HCT116 (cell line): ENCODE results near the gene RND2. TPM values are rescaled to one million over a fixed set of nuclear protein-coding genes. Genes with fewer than 3 reads are reported as not detected.
"Not testable (repeated sequence)": the region's sequence is repeated elsewhere in the genome, so short reads cannot be mapped to it uniquely, and the experiment has no call there.

Source experiments
- ATAC-seq: fragments of 200-7000 bp; cut with Tn5 transposase; 2 replicates; pipeline ENCODE4 v1.9.1; 2020; ENCODE audit warnings: mild to moderate bottlenecking, moderate library complexity
- BruUV-seq: library from RNA; stranded (reverse); fragments of 400-500 nt; replicated peaks from 2 replicates; lab custom pipeline; 2021; lab: Mats Ljungman, UMichigan
- CTCF ChIA-PET: fragments of 300-600 bp; sonication (Branson Sonifier 250); formaldehyde crosslinking; loops from one replicate; lab custom pipeline; 2021; ENCODE audit warnings: antibody characterized with exemption; lab: Charles Lee
- POLR2A ChIA-PET: fragments of 300-600, 350-600 bp; sonication (Branson Sonifier 250); formaldehyde crosslinking; loops from one replicate; lab custom pipeline; 2021; ENCODE audit warnings: antibody characterized with exemption; lab: Charles Lee
- RAD21 ChIA-PET, 2 experiments: fragments of 300-600 bp; sonication (Branson Sonifier 250); formaldehyde crosslinking; loops; one replicate each; lab custom pipeline; 2023; ENCODE audit warnings: low total read pairs in 2 of 2; ENCODE audit not compliant: uncharacterized antibody in 2 of 2, unreplicated experiment in 2 of 2, low non-redundant PET in 1 of 2; lab: Charles Lee
- DNase-seq: peaks from one replicate; pipeline ENCODE4 v3.0.0-alpha.2; 2010; ENCODE audit warnings: low read depth, low spot score
- H2AFZ ChIP-seq: fragments of 200-600 bp; shearing (Covaris generic), sonication (generic); 2 replicates; pipeline ENCODE4 v1.6.1; 2017; ENCODE audit warnings: low read depth, mixed run types, mixed read lengths, antibody characterized with exemption, low read length; ENCODE audit not compliant: poor library complexity, severe bottlenecking
- H3K27ac ChIP-seq: 2 replicates; pipeline ENCODE4 v1.5.1; 2012; ENCODE audit warnings: low read depth, low read length
- H3K27me3 ChIP-seq: fragments of 200-600 bp; sonication (generic); 2 replicates; pipeline ENCODE4 v1.6.1; 2016; ENCODE audit warnings: mixed run types, low read length, mixed read lengths; ENCODE audit not compliant: insufficient read depth
- H3K36me3 ChIP-seq, 2 experiments: fragments of 200-500 bp in 1 of 2; fragments of 200-600 bp in 1 of 2; sonication (Bioruptor generic) in 1 of 2; sonication (generic) in 1 of 2; 2 replicates each; pipeline versions ENCODE4 v1.5.1 to v1.6.1; 2014 to 2016; ENCODE audit warnings: low read length in 2 of 2, inconsistent platforms in 1 of 2, mixed read lengths in 1 of 2, mixed run types in 1 of 2; ENCODE audit not compliant: insufficient read depth in 2 of 2, control insufficient read depth in 1 of 2
- H3K4me1 ChIP-seq, 2 experiments: fragments of 200-600 bp in 1 of 2; sonication (generic) in 1 of 2; 2 replicates each; pipeline versions ENCODE4 v1.5.1 to v1.6.1; 2012 to 2017; ENCODE audit warnings: low read length in 2 of 2, inconsistent platforms in 1 of 2, mild to moderate bottlenecking in 1 of 2, mixed read lengths in 1 of 2, mixed run types in 1 of 2, moderate library complexity in 1 of 2; ENCODE audit not compliant: insufficient read depth in 2 of 2, control insufficient read depth in 1 of 2
- H3K4me2 ChIP-seq: fragments of 200-600 bp; sonication (generic); 2 replicates; pipeline ENCODE4 v1.6.1; 2017; ENCODE audit warnings: mixed run types, low read length, mixed read lengths
- H3K4me3 ChIP-seq, 2 experiments: fragments of 200-600 bp in 1 of 2; sonication (generic) in 1 of 2; replicated peaks in 1 of 2; 2 replicates each; pipeline ENCODE4 v1.5.1; 2011 to 2016; ENCODE audit warnings: low read length in 2 of 2, control low read depth in 1 of 2, low read depth in 1 of 2, mild to moderate bottlenecking in 1 of 2, mixed read lengths in 1 of 2, mixed run types in 1 of 2
- H3K79me2 ChIP-seq: fragments of 200-600 bp; sonication (generic); 2 replicates; pipeline ENCODE4 v1.6.1; 2017; ENCODE audit warnings: mild to moderate bottlenecking, mixed run types, low read length, moderate library complexity, mixed read lengths; ENCODE audit not compliant: insufficient read depth
- H3K9ac ChIP-seq: fragments of 200-600 bp; sonication (generic); 2 replicates; pipeline ENCODE4 v1.6.1; 2016; ENCODE audit warnings: low read length, mixed read lengths
- H3K9me2 ChIP-seq: fragments of 200-600 bp; sonication (generic), shearing (Covaris generic); 2 replicates; pipeline ENCODE4 v1.6.1; 2017; ENCODE audit warnings: mixed run types, mild to moderate bottlenecking, moderate library complexity; ENCODE audit not compliant: insufficient read depth
- H3K9me3 ChIP-seq, 2 experiments: fragments of 200-500 bp in 1 of 2; fragments of 200-600 bp in 1 of 2; sonication (Bioruptor generic) in 1 of 2; sonication (generic) in 1 of 2; 2 replicates each; pipeline ENCODE4 v1.6.1; 2014 to 2017; ENCODE audit warnings: low read length in 2 of 2, mixed read lengths in 2 of 2, inconsistent platforms in 1 of 2, low read depth in 1 of 2, mild to moderate bottlenecking in 1 of 2, mixed run types in 1 of 2, moderate library complexity in 1 of 2; ENCODE audit not compliant: control insufficient read depth in 1 of 2, insufficient read depth in 1 of 2
- H4K20me1 ChIP-seq: fragments of 200-600 bp; sonication (generic), shearing (Covaris generic); 2 replicates; pipeline ENCODE4 v1.6.1; 2017; ENCODE audit warnings: mixed run types, mild to moderate bottlenecking, moderate library complexity; ENCODE audit not compliant: insufficient read depth
- CEBPB ChIP-seq: IDR thresholded peaks from 2 replicates; pipeline ENCODE4 v1.6.1; 2012; ENCODE audit warnings: low read depth
- ELF1 ChIP-seq: IDR thresholded peaks from 2 replicates; pipeline ENCODE4 v1.6.1; 2012; ENCODE audit warnings: low read depth, borderline replicate concordance
- EZH2 ChIP-seq: fragments of 200-600 bp; sonication (generic); IDR thresholded peaks from 2 replicates; pipeline ENCODE4 v1.6.1; 2017; ENCODE audit warnings: antibody characterized with exemption, mixed run types
- EZH2phosphoT487 ChIP-seq: fragments of 200-600 bp; IDR thresholded peaks from 2 replicates; pipeline ENCODE4 v1.6.1; 2018; ENCODE audit warnings: antibody characterized with exemption, borderline replicate concordance
- POLR2A ChIP-seq: IDR thresholded peaks from 2 replicates; pipeline ENCODE4 v1.7.0; 2011; ENCODE audit warnings: borderline replicate concordance; ENCODE audit not compliant: insufficient read depth, insufficient read length; ENCODE audit errors: extremely low read depth
- RAD21 ChIP-seq: IDR thresholded peaks from 2 replicates; pipeline ENCODE4 v1.6.1; 2012; ENCODE audit warnings: low read depth, mild to moderate bottlenecking
- SIN3A ChIP-seq: IDR thresholded peaks from 2 replicates; pipeline ENCODE4 v1.6.1; 2012; ENCODE audit warnings: low read depth
- SP1 ChIP-seq: IDR thresholded peaks from 2 replicates; pipeline ENCODE4 v1.6.1; 2012; ENCODE audit warnings: low read depth
- SRF ChIP-seq: IDR thresholded peaks from 2 replicates; pipeline ENCODE4 v1.6.1; 2012; ENCODE audit warnings: low read depth
- ZNF274 ChIP-seq: fragments of 200-500 bp; sonication (Bioruptor generic); IDR thresholded peaks from 2 replicates; pipeline ENCODE4 v1.6.1; 2014; ENCODE audit warnings: mild to moderate bottlenecking, low read depth, low read length, inconsistent platforms
- intact Hi-C: fragments of 100-400 bp; cut with micrococcal nuclease; formaldehyde crosslinking; loops from 2 replicates; pipeline ENCODE4 v1.10.0; 2022
- total RNA-seq: library from RNA; stranded (reverse); gene quantifications from one replicate; pipeline ENCODE4 v1.2.1, GENCODE V29; 2021; ENCODE audit not compliant: unreplicated experiment
- TF ChIP-seq, protein P1 (sequence below): IDR thresholded peaks from 2 replicates; pipeline ENCODE4 v1.6.1; 2011; ENCODE audit warnings: mild to moderate bottlenecking, low read length, moderate library complexity; ENCODE audit not compliant: insufficient replicate concordance; ENCODE audit errors: extremely low read depth
- TF ChIP-seq, protein P2 (sequence below): IDR thresholded peaks from 2 replicates; pipeline ENCODE4 v1.6.1; 2012
- TF ChIP-seq, protein P3 (sequence below), 3 experiments: fragments of 200-600 bp in 1 of 3; sonication (generic) in 1 of 3; IDR thresholded peaks in 2 of 3; conservative IDR thresholded peaks in 1 of 3; 2 replicates each; pipeline ENCODE4 v1.5.1; 2012 to 2017; ENCODE audit warnings: low read depth in 2 of 3, low read length in 2 of 3, antibody characterized with exemption in 1 of 3, borderline replicate concordance in 1 of 3, control low read depth in 1 of 3, mild to moderate bottlenecking in 1 of 3, mixed read lengths in 1 of 3, mixed run types in 1 of 3, moderate library complexity in 1 of 3; ENCODE audit not compliant: insufficient read depth in 1 of 3

RND2 gene
- total RNA-seq, 1 experiment from 2014 or later, result 0.66 TPM

DNA sequence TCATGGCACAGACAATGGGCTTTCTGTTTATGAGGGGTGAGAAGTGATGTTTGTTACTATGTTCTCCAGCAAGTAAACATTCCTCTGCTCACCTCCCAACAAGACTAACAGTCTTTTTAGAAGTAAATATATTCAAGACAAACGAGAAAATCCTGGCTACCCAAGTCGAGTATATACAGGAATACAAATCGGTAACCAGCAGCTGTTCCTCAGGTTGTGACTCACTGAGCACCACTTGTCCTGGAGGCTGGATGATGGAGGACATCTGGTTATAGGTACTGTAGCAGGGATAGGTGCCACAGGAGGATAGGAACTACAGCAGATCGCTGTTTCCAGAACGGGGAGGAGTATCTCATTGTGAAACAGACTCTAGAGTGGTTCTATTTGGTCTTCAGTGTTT, 32.2 kb upstream of the RND2 start:
- no peak overlapping the region for H3K4me2 ChIP-seq
- no peak overlapping the region for H3K4me3 ChIP-seq
- no peaks in the 10 kb centered on the region for H3K9me2 ChIP-seq
- H3K36me3 ChIP-seq, result peaks cover 26 to 31% of the 10 kb centered on the region in 2 experiments; a peak in 3 of 4 replicates
- ChIA-PET RAD21 (no interaction called here), CTCF (no interaction called here), POLR2A (no interaction called here)
- H2AFZ ChIP-seq, result no peak overlapping the region
- peaks cover 0 to 24% of the 10 kb centered on the region in 2 experiments; a peak in 3 of 4 replicates for H3K4me1 ChIP-seq
- intact Hi-C loops, result no loop called here
- TF ChIP-seq EZH2, result no peak
- no peak for TF ChIP-seq POLR2A
- no peak for TF ChIP-seq SP1
- TF ChIP-seq RAD21, result no peak
- no peak for TF ChIP-seq ELF1
- TF ChIP-seq, protein P1, sequence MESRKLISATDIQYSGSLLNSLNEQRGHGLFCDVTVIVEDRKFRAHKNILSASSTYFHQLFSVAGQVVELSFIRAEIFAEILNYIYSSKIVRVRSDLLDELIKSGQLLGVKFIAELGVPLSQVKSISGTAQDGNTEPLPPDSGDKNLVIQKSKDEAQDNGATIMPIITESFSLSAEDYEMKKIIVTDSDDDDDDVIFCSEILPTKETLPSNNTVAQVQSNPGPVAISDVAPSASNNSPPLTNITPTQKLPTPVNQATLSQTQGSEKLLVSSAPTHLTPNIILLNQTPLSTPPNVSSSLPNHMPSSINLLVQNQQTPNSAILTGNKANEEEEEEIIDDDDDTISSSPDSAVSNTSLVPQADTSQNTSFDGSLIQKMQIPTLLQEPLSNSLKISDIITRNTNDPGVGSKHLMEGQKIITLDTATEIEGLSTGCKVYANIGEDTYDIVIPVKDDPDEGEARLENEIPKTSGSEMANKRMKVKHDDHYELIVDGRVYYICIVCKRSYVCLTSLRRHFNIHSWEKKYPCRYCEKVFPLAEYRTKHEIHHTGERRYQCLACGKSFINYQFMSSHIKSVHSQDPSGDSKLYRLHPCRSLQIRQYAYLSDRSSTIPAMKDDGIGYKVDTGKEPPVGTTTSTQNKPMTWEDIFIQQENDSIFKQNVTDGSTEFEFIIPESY, result no peak
- TF ChIP-seq, protein P2, sequence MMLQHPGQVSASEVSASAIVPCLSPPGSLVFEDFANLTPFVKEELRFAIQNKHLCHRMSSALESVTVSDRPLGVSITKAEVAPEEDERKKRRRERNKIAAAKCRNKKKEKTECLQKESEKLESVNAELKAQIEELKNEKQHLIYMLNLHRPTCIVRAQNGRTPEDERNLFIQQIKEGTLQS, result no peak
- no peak for TF ChIP-seq EZH2phosphoT487
- no peak for TF ChIP-seq SRF
- TF ChIP-seq SIN3A, result no peak
- TF ChIP-seq, protein P3, sequence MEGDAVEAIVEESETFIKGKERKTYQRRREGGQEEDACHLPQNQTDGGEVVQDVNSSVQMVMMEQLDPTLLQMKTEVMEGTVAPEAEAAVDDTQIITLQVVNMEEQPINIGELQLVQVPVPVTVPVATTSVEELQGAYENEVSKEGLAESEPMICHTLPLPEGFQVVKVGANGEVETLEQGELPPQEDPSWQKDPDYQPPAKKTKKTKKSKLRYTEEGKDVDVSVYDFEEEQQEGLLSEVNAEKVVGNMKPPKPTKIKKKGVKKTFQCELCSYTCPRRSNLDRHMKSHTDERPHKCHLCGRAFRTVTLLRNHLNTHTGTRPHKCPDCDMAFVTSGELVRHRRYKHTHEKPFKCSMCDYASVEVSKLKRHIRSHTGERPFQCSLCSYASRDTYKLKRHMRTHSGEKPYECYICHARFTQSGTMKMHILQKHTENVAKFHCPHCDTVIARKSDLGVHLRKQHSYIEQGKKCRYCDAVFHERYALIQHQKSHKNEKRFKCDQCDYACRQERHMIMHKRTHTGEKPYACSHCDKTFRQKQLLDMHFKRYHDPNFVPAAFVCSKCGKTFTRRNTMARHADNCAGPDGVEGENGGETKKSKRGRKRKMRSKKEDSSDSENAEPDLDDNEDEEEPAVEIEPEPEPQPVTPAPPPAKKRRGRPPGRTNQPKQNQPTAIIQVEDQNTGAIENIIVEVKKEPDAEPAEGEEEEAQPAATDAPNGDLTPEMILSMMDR (IDR thresholded peaks at IDR 0.05 in 2 of 3, conservative IDR thresholded peaks at IDR 0.05 in 1 of 3; ENCODE audit: borderline replicate concordance in 1 of 3, insufficient read depth in 1 of 3, low read depth in 2 of 3, low read length in 2 of 3), result no peak
- no peak for TF ChIP-seq ZNF274
- no peak for TF ChIP-seq CEBPB
- H3K9ac ChIP-seq, result no peak overlapping the region
- ATAC-seq, result no peak
- H3K9me3 ChIP-seq, result no peaks in the 10 kb centered on the region
- no TSS peak for BruUV-seq
- no peak for DNase-seq
- no peak overlapping the region for H3K27ac ChIP-seq
- no peaks in the 10 kb centered on the region for H3K27me3 ChIP-seq
- no peaks in the 10 kb centered on the region for H4K20me1 ChIP-seq
- no peaks in the 10 kb centered on the region for H3K79me2 ChIP-seq

DNA sequence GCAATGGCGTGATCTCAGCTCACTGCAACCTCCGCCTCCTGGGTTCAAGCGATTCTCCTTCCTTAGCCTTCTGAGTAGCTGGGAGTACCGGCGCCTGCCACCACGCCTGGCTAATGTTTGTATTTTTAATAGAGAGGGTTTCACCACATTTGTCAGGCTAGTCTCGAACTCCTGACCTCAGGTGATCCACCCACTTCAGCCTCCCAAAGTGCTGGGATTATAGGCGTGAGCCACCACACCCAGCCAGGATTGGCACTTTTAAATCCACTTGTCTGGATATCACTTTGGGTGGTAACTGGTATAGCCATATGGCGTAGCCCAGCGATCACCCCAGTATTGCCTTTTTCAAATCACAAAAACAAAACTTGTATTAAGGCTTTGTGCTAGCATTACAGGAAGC, 31.1 kb upstream of the RND2 start:
- POLR2A ChIA-PET, DNase-seq, ATAC-seq: not testable (repeated sequence)

More for the DNA sequence above, 31.1 kb upstream of the RND2 start:
- Histone ChIP-seq H3K36me3 (peaks cover 20 to 32% of the 10 kb centered on the region in 2 experiments), H3K4me1 (peaks cover 0 to 23% of the 10 kb centered on the region in 2 experiments; a peak in 3 of 4 replicates)
- H3K4me3 ChIP-seq, H4K20me1 ChIP-seq, BruUV-seq, H3K79me2 ChIP-seq, CTCF ChIA-PET, H3K4me2 ChIP-seq, H3K9ac ChIP-seq, H2AFZ ChIP-seq, H3K27me3 ChIP-seq, H3K27ac ChIP-seq, intact Hi-C loops, H3K9me2 ChIP-seq, H3K9me3 ChIP-seq, RAD21 ChIA-PET: not testable (repeated sequence)
